Measurements from ENCODE around the gene GATA3. TPM values are rescaled to one million over a fixed set of nuclear protein-coding genes. Genes with fewer than 3 reads are reported as not detected.
"Not testable (repeated sequence)": the region's sequence is repeated elsewhere in the genome, so short reads cannot be mapped to it uniquely, and the experiment has no call there.

The GATA3 gene
- total RNA-seq, 1 donor: not detected

DNA sequence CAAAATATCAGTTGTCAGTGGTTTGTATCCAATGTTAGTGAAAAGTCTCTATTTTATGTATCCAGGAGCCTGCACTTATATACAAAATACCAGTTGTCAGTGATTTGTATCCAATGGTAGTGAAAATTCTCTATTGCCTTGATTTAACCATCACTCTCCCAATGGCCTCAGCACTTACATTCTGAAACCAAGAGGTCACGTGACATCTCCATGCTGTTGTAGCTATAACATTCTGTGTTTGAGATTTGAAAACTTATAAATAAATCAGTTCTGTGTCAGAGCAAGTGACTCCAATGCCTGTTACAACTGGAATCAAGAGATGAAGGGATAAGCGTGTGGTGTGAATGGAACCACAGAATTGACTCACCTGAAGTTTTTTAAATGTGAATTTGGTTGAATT lies 30.6 kb upstream of the GATA3 start:
- no peak overlapping the region for H3K4me3 ChIP-seq (ENCODE audit: insufficient read depth, low read length)
- no peak for DNase-seq (ENCODE audit: insufficient read length, low spot score, missing footprints)
- H3K79me2 ChIP-seq (ENCODE audit: insufficient read depth, low read length): no peaks in the 10 kb centered on the region

DNA sequence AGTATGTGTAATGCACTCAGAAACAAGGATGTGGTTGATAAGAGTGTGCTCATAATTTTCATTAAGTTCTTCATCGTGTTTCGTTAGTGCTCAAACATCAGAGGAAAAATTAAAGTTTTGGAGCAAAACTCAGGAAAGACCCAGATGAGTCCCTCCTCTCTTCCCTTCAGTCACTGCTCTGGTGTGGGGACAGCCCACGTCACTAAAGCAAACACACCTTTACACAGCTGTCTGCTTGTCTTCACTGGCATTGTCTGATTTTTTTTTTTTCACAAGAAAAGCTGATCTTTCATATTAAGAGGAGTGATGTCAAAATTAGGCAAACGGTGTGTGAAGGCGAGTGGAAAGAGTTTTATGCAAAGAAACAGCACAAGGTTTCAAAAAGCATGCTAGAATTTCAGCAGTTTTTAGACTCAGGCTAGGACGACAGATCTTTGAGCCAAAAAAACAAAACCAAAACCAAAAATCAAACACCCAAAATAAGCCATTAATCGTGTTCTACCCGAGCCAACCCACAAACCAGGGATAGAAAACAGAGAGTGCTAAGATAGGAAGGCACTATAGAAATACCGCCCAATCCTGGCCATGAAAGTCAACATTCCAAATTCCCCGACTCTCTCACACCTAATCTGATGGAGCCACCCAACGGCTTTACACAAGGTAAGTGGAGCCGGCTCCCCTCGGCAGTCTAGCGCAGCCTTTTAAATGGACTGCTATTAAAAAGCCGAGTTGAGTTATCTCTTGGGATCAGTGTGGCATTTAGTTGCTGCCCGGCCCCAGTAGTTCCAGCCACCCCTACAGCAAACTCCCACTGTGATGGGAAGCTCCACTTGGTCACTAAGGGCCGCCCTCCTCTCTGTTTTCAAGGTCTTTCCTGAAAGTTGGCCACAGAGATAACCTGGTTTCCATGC lies 27.9 kb upstream of the GATA3 start:
- no peaks in the 10 kb centered on the region for H3K36me3 ChIP-seq (ENCODE audit: insufficient read depth, low read length)
- no peaks in the 10 kb centered on the region for H3K9me3 ChIP-seq (ENCODE audit: low read depth, low read length)
- peaks cover 10% of the 10 kb centered on the region for H3K27me3 ChIP-seq (ENCODE audit: insufficient read depth, low read length)
- H3K27ac ChIP-seq (ENCODE audit: low read depth, low read length): no peak overlapping the region
- peak overlapping the region; percentile 69 for H2AFZ ChIP-seq (ENCODE audit: low read length)
- TF ChIP-seq, protein P1, sequence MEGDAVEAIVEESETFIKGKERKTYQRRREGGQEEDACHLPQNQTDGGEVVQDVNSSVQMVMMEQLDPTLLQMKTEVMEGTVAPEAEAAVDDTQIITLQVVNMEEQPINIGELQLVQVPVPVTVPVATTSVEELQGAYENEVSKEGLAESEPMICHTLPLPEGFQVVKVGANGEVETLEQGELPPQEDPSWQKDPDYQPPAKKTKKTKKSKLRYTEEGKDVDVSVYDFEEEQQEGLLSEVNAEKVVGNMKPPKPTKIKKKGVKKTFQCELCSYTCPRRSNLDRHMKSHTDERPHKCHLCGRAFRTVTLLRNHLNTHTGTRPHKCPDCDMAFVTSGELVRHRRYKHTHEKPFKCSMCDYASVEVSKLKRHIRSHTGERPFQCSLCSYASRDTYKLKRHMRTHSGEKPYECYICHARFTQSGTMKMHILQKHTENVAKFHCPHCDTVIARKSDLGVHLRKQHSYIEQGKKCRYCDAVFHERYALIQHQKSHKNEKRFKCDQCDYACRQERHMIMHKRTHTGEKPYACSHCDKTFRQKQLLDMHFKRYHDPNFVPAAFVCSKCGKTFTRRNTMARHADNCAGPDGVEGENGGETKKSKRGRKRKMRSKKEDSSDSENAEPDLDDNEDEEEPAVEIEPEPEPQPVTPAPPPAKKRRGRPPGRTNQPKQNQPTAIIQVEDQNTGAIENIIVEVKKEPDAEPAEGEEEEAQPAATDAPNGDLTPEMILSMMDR (IDR thresholded peaks at IDR 0.05; ENCODE audit: extremely low read depth, low read depth, low read length): no peak
- peak overlapping the region; percentile 80 for H3K4me2 ChIP-seq (ENCODE audit: insufficient read depth, low read length)
- H3K4me1 ChIP-seq (ENCODE audit: insufficient read depth, low read length): no peaks in the 10 kb centered on the region
- no peaks in the 10 kb centered on the region for H4K20me1 ChIP-seq (ENCODE audit: insufficient read depth, low read length)
- peak overlapping the region; percentile 66 for H3K4me3 ChIP-seq (ENCODE audit: insufficient read depth, low read length)
- no peaks in the 10 kb centered on the region for H3K79me2 ChIP-seq (ENCODE audit: insufficient read depth, low read length)
- no peak for DNase-seq (ENCODE audit: insufficient read length, low spot score, missing footprints)

More for the DNA sequence above, 30.6 kb upstream of the GATA3 start:
- no peaks in the 10 kb centered on the region for H3K4me1 ChIP-seq (ENCODE audit: insufficient read depth, low read length)
- H2AFZ ChIP-seq (ENCODE audit: low read length): no peak overlapping the region
- TF ChIP-seq, protein P1 (IDR thresholded peaks at IDR 0.05; ENCODE audit: extremely low read depth, low read depth, low read length): no peak
- H3K4me2 ChIP-seq (ENCODE audit: insufficient read depth, low read length): no peak overlapping the region
- H3K27ac ChIP-seq (ENCODE audit: low read depth, low read length): no peak overlapping the region
- no peaks in the 10 kb centered on the region for H3K9me3 ChIP-seq (ENCODE audit: low read depth, low read length)
- H4K20me1 ChIP-seq (ENCODE audit: insufficient read depth, low read length): no peaks in the 10 kb centered on the region
- no peaks in the 10 kb centered on the region for H3K36me3 ChIP-seq (ENCODE audit: insufficient read depth, low read length)
- H3K27me3 ChIP-seq (ENCODE audit: insufficient read depth, low read length): peaks cover 6% of the 10 kb centered on the region

DNA sequence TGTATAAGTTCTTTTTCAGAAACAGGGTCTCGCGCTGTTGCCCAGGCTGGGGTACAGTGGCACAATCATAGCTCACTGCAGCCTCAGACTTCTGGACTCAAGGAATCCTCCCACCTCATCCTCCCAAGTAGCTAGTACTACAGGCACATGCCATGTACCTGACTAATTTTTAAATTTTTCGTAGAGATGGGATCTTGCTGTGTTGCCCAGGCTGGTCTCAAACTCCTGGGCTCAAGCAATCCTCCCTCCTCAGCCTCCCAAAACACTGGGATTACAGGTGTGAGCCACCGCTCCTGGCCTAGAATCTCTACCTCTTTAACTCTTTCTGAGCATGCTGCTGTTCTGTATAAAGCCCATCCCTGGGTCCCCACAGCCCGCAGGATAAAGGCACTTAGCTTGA lies 23.3 kb upstream of the GATA3 start:
- peaks cover 53% of the 10 kb centered on the region for H3K27me3 ChIP-seq (ENCODE audit: insufficient read depth, low read length)
- H4K20me1 ChIP-seq (ENCODE audit: insufficient read depth, low read length); H3K4me1 ChIP-seq (ENCODE audit: insufficient read depth, low read length): not testable (repeated sequence)

DNA sequence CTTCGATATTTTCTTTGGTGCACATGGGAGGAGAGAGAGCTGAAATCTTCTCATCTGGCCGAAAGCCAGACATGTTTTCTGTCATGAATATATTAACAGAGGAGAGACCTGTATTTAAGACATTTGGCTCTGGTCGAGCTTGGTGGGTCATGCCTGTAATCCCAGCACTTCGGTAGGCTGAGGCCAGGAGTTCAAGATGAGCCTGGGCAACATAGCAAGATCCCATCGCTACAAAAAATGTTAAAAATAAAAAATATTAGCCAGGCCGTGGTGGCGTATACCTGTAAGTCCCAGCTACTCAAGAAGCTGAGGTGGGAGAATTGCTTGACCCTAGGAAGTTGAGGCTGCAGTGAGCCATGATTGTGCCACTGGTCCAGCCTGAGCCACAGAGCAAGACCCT lies 21.9 kb upstream of the GATA3 start:
- Histone ChIP-seq H4K20me1 (ENCODE audit: insufficient read depth, low read length) (no peaks in the 10 kb centered on the region), H3K9me3 (ENCODE audit: low read depth, low read length) (no peaks in the 10 kb centered on the region), H3K4me1 (ENCODE audit: insufficient read depth, low read length) (no peaks in the 10 kb centered on the region), H3K27ac (ENCODE audit: low read depth, low read length) (no peak overlapping the region), H3K27me3 (ENCODE audit: insufficient read depth, low read length) (peaks cover 59% of the 10 kb centered on the region), H3K79me2 (ENCODE audit: insufficient read depth, low read length) (no peaks in the 10 kb centered on the region), H3K4me3 (ENCODE audit: insufficient read depth, low read length) (no peak overlapping the region), H3K4me2 (ENCODE audit: insufficient read depth, low read length) (no peak overlapping the region), H2AFZ (ENCODE audit: low read length) (no peak overlapping the region), H3K36me3 (ENCODE audit: insufficient read depth, low read length) (no peaks in the 10 kb centered on the region)
- TF ChIP-seq, protein P1 (IDR thresholded peaks at IDR 0.05; ENCODE audit: extremely low read depth, low read depth, low read length): no peak
- DNase-seq (ENCODE audit: insufficient read length, low spot score, missing footprints): no peak

More for the DNA sequence above, 23.3 kb upstream of the GATA3 start:
- not testable (repeated sequence) for H3K4me2 ChIP-seq (ENCODE audit: insufficient read depth, low read length); H2AFZ ChIP-seq (ENCODE audit: low read length); H3K36me3 ChIP-seq (ENCODE audit: insufficient read depth, low read length); H3K27ac ChIP-seq (ENCODE audit: low read depth, low read length); H3K4me3 ChIP-seq (ENCODE audit: insufficient read depth, low read length); DNase-seq (ENCODE audit: insufficient read length, low spot score, missing footprints); H3K79me2 ChIP-seq (ENCODE audit: insufficient read depth, low read length); H3K9me3 ChIP-seq (ENCODE audit: low read depth, low read length)
